Right forelimb (tissue), 1 donor: ENCODE data around the gene MECR.
"Not testable (repeated sequence)": the region's sequence is repeated elsewhere in the genome, so short reads cannot be mapped to it uniquely, and the experiment has no call there.

Experiments
- DNase-seq: peaks from one replicate; pipeline ENCODE4 v3.0.0-alpha.2; 2018

Gene MECR

GRCh38 chr1:29235955-29236711 lies 5.4 kb upstream of the MECR start, which contains the start of gene PTPRU:
PTPRU (plus strand) TSS chr1:29236522; CDS start chr1:29236645, 123 bp downstream.
- DNase-seq: peak; percentile 91

GRCh38 chr1:29234881-29235280 lies 4.1 kb upstream of the MECR start:
- not testable (repeated sequence) for DNase-seq

GRCh38 chr1:29234471-29234870 lies 3.7 kb upstream of the MECR start:
- no peak for DNase-seq

GRCh38 chr1:29233693-29234092 lies 3.0 kb upstream of the MECR start:
- DNase-seq: no peak

- no peak for DNase-seq
These were observed 1.7 kb upstream of the MECR start for GRCh38 chr1:29232387-29232786.

- no peak for DNase-seq
These were observed 556 bp downstream of the MECR start for GRCh38 chr1:29230204-29230552.

- no peak for DNase-seq
These were observed 3.2 kb downstream of the MECR start for GRCh38 chr1:29227511-29227910.

- DNase-seq: no peak
These were observed 5.4 kb downstream of the MECR start for GRCh38 chr1:29225361-29225760.

GRCh38 chr1:29224356-29224837 lies 6.3 kb downstream of the MECR start:
- DNase-seq: no peak

- DNase-seq: no peak
These were observed 7.2 kb downstream of the MECR start for GRCh38 chr1:29223521-29223920.

- no peak for DNase-seq
These were observed 8.0 kb downstream of the MECR start for GRCh38 chr1:29222686-29223085.

- not testable (repeated sequence) for DNase-seq
These were observed 8.5 kb downstream of the MECR start for GRCh38 chr1:29222260-29222659.

GRCh38 chr1:29221296-29221695 lies 9.4 kb downstream of the MECR start:
- DNase-seq: no peak

- no peak for DNase-seq
These were observed 12.5 kb downstream of the MECR start for GRCh38 chr1:29218223-29218622.

- DNase-seq: no peak
These were observed 13.1 kb downstream of the MECR start for GRCh38 chr1:29217633-29218032.

- DNase-seq: no peak
These were observed 17.7 kb downstream of the MECR start for GRCh38 chr1:29213055-29213454.

GRCh38 chr1:29211086-29212030 lies 19.4 kb downstream of the MECR start:
- no peak for DNase-seq

- DNase-seq: no peak
These were observed 20.3 kb downstream of the MECR start for GRCh38 chr1:29210278-29211085.

GRCh38 chr1:29209173-29209572 lies 21.6 kb downstream of the MECR start:
- no peak for DNase-seq

GRCh38 chr1:29208442-29208841 lies 22.3 kb downstream of the MECR start:
- DNase-seq: no peak

GRCh38 chr1:29202584-29203340 lies 28.0 kb downstream of the MECR start:
- peak; percentile 95 for DNase-seq

- DNase-seq: no peak
These were observed 28.7 kb downstream of the MECR start for GRCh38 chr1:29202053-29202452.
